IPS-NIHi7 (cell line): ENCODE data around the gene E2F4.

ENCODE experiments used
- DNase-seq: peaks from one replicate; pipeline ENCODE4 v3.0.0; 2012; ENCODE audit warnings: mixed read lengths; ENCODE audit errors: extremely low spot score

The E2F4 gene

GRCh38 chr16:67190448-67191399, 1.2 kb upstream of the E2F4 start:
- DNase-seq, result no peak

- DNase-seq, result no peak
These were observed 452 bp upstream of the E2F4 start for GRCh38 chr16:67191411-67191994.

GRCh38 chr16:67192781-67193361, 916 bp downstream of the E2F4 start:
- no peak for DNase-seq

GRCh38 chr16:67193536-67193935, 1.6 kb downstream of the E2F4 start:
- no peak for DNase-seq

GRCh38 chr16:67194260-67194659, 2.3 kb downstream of the E2F4 start:
- DNase-seq, result no peak

GRCh38 chr16:67195676-67196075, 3.7 kb downstream of the E2F4 start:
- no peak for DNase-seq

- no peak for DNase-seq
These were observed 4.9 kb downstream of the E2F4 start for GRCh38 chr16:67196881-67197280.

- DNase-seq, result no peak
These were observed 5.7 kb downstream of the E2F4 start for GRCh38 chr16:67197704-67198103.

GRCh38 chr16:67198238-67198734, 6.3 kb downstream of the E2F4 start:
- DNase-seq, result peak; percentile 72

- DNase-seq, result peak; percentile 91
These were observed 7.3 kb downstream of the E2F4 start, which contains the start of gene ELMO3 for GRCh38 chr16:67199011-67199807. TSS of gene ELMO3 (plus strand) at chr16:67199131. CDS start at chr16:67199327, 196 bp downstream.

GRCh38 chr16:67199808-67200198, 7.8 kb downstream of the E2F4 start:
- peak; percentile 84 for DNase-seq

GRCh38 chr16:67200491-67200890, 8.5 kb downstream of the E2F4 start:
- no peak for DNase-seq

GRCh38 chr16:67201411-67202345, 9.7 kb downstream of the E2F4 start:
- no peak for DNase-seq

- no peak for DNase-seq
These were observed 10.5 kb downstream of the E2F4 start for GRCh38 chr16:67202426-67202825.

GRCh38 chr16:67202956-67203493, 11.1 kb downstream of the E2F4 start:
- no peak for DNase-seq

- DNase-seq, result no peak
These were observed 12.1 kb downstream of the E2F4 start for GRCh38 chr16:67204076-67204475.

- no peak for DNase-seq
These were observed 14.3 kb downstream of the E2F4 start for GRCh38 chr16:67206129-67206837.

- no peak for DNase-seq
These were observed 14.9 kb downstream of the E2F4 start for GRCh38 chr16:67206838-67207248.

- DNase-seq, result peak; percentile 19
These were observed 15.5 kb downstream of the E2F4 start for GRCh38 chr16:67207249-67208091.
